Cardiac fibroblast (primary cell): Measurements from ENCODE around the gene TMEM150C.

Experiments used
- DNase-seq, 2 donors: peaks; one replicate each; pipeline versions ENCODE4 v3.0.0 to v3.0.0-alpha.2; 2010; ENCODE audit warnings: low read depth in 2 of 2
- H3K4me3 ChIP-seq, 2 donors: replicated peaks in 1 of 2; 1 replicate in 1 of 2; 2 replicates in 1 of 2; pipeline ENCODE4 v1.5.1; 2011; ENCODE audit warnings: low read depth in 2 of 2, low read length in 2 of 2, mild to moderate bottlenecking in 2 of 2, moderate library complexity in 1 of 2
- TF ChIP-seq, protein P1 (sequence below): IDR thresholded peaks from one replicate; pipeline ENCODE4 v1.5.1; 2011; ENCODE audit warnings: low read depth, mild to moderate bottlenecking, low read length, inconsistent platforms

TMEM150C gene

DNA sequence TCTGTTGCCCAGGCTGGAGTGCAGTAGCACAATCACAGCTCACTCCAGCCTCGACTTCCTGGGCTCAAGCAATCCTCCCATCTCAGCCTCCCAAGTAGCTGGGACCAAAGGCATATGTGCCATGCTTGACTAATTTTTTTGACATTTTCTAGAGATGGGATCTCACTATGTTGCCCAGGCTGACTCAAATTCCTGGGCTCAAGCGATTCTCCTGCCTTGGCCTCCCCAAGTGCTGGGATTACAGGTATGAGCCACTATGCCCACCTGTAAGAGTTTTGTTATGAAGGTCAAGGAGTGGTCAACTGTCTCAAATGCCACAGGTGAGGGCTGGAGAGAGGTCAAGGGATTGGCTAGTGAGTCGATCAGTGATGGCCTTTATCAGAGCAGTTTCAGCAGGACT is 32.5 kb downstream of the TMEM150C start:
- TF ChIP-seq, protein P1, sequence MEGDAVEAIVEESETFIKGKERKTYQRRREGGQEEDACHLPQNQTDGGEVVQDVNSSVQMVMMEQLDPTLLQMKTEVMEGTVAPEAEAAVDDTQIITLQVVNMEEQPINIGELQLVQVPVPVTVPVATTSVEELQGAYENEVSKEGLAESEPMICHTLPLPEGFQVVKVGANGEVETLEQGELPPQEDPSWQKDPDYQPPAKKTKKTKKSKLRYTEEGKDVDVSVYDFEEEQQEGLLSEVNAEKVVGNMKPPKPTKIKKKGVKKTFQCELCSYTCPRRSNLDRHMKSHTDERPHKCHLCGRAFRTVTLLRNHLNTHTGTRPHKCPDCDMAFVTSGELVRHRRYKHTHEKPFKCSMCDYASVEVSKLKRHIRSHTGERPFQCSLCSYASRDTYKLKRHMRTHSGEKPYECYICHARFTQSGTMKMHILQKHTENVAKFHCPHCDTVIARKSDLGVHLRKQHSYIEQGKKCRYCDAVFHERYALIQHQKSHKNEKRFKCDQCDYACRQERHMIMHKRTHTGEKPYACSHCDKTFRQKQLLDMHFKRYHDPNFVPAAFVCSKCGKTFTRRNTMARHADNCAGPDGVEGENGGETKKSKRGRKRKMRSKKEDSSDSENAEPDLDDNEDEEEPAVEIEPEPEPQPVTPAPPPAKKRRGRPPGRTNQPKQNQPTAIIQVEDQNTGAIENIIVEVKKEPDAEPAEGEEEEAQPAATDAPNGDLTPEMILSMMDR = no peak
- no peak overlapping the region for H3K4me3 ChIP-seq
- DNase-seq = no peak

DNA sequence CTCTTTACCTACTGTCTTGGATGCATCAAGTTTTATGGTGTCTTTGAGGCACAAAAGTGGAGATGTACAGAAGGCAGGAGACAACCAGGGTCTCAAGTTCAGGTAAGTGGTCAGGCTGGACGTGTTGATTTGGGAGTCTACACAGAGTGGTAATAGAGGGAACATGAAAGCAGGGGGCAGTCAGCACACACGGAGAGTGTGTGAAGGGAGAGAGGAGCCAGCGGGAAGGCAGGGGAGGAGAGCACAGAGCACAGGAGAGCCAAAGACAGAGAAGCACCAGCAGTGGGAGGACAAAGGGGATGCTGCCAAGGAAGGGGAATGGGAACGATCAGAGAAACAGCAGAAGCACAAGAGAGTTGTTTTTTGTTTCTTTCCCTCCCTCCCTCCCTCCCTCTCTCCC is 32.9 kb downstream of the TMEM150C start:
- TF ChIP-seq, protein P1 = no peak
- DNase-seq = no peak
- no peak overlapping the region for H3K4me3 ChIP-seq

DNA sequence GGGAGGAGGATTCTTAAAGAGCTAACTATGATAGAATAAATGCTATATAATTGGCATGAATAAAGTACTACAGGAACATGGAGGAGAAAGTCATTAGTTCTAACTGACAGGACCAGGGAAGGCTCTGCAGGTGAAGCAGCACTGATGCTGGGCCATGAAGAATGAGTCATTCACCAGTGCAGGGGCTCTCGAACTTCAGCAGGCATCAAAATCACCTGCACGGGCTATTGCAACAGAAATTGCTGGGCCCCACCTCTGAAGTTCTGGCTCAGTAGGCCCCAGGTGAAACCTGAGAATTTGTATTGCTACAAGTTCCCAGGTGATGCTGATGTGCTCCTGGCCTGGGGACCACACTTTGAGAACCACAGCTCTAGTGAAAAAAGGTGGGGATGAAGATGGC is 33.7 kb downstream of the TMEM150C start:
- TF ChIP-seq, protein P1 = no peak

DNA sequence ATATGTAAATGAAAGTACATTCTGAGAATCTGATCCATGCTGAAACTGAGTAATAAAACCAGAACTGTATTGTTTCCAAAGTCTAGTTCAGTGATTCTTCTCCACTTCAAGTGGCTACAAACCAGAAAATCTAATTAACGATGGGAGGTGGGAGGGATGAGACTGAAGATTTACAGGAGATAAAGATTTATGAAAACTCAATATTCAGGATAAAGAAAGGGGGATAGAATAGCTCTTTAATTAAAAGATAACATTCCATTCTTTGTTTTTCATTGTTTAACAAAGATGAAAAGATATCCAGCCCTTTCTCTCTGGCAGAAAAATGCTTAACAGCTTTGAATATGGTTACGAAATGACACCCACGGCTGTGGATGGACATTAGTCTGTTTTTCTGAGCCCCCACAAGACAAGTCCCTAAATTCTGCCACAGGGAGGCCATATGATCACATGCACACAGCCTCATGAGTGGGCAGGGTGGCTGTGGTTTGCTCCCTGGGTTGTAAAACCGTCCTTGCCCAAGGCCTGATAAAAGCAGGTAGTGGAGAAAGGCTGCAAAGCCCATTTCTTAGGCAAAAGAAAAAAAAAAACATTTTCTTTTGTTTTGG is 36.4 kb downstream of the TMEM150C start:
- no peak for DNase-seq
- TF ChIP-seq, protein P1 = no peak
- no peak overlapping the region for H3K4me3 ChIP-seq

More for the DNA sequence above, 33.7 kb downstream of the TMEM150C start:
- no peak for DNase-seq
- no peak overlapping the region for H3K4me3 ChIP-seq

DNA sequence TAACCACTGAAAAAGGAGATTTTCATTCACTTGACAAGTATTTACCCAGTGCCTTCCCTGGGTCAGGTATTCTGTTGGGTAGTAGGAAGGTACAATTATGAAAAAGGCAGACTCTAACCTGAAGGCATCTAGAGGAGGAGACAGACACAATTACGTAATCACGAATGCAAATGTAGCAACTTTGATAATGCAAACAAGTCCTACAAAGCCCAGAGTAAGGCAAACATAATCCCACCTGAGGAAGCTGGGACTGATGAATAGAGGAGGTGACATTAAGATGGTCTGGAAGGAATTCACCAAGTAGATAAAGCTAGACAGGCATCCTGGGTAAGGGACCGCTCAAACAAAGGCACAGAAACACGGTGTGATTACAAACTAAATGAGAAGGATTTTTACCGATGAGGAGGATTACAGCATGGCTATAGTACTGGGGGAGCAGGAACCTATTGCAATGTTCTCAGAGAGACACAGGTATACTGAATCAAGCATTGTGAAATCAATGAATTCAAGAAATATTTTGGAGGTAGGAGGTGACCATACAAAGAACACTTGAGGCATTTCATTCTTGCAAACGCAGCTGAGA is 37.1 kb downstream of the TMEM150C start:
- TF ChIP-seq, protein P1 = no peak
- no peak overlapping the region for H3K4me3 ChIP-seq
- no peak for DNase-seq

DNA sequence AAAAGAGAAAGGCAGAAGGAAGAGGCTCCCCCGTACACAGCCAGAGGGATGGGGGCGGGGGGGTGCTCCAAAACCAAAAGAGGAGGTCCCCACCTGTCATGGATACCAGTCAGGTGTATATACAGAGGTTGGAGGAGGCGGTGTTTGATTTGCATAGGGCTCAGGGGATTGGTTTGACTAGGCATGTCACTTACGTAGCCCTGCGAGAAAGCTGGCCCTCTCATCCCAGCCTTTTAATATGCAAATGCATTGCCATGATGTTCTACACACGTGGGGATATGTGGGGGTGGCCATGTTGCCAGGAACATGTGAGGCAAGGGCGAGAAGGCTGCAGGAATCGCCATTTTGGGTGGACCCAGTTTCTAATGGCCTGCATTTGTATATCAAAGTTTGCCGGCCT is 38.6 kb downstream of the TMEM150C start:
- TF ChIP-seq, protein P1 = no peak
- DNase-seq = no peak
- H3K4me3 ChIP-seq = no peak overlapping the region

DNA sequence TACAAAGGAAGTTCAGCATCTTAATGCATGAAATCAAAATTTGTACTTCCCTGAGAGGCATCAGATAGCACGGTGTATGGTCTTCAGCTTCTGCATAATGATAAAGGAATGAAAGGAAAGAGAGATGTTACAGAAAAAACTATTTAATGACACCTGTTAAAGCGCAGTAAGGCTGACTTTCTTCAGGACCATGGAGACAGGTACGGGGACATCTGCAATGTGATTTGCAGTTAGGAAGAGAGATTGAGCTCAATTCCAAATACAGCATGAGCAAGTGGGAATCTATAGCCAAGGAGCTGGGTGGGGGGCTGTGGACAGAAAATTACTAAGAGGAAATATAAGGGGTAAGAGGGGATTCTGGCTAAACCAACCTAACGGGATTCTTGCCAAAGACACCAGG is 39.3 kb downstream of the TMEM150C start:
- DNase-seq = no peak
- TF ChIP-seq, protein P1 = no peak
- no peak overlapping the region for H3K4me3 ChIP-seq
